Right atrium auricular region (tissue), 2 donors: Measurements from ENCODE around the gene LRP6. TPM values are rescaled to one million over a fixed set of nuclear protein-coding genes. Genes with fewer than 3 reads are reported as not detected.

Source experiments
- DNase-seq: peaks from one replicate; pipeline ENCODE4 v3.0.0-alpha.2; 2019; ENCODE audit warnings: low spot score
- H3K27ac ChIP-seq, 2 donors: fragments of 200-600 bp; sonication (generic); 1 replicate in 1 of 2; 2 replicates in 1 of 2; pipeline ENCODE4 v1.5.1; 2016 to 2019
- H3K27me3 ChIP-seq, 2 donors: fragments of 200-600 bp; sonication (generic); one replicate each; pipeline versions ENCODE4 v1.5.1 to v1.6.0; 2017 to 2019
- H3K36me3 ChIP-seq: fragments of 200-600 bp; sonication (generic); one replicate; pipeline ENCODE4 v1.5.1; 2016
- H3K4me1 ChIP-seq, 2 donors: fragments of 200-600 bp; sonication (generic); one replicate each; pipeline versions ENCODE4 v1.5.1 to v1.6.0; 2017 to 2019
- H3K4me3 ChIP-seq, 2 donors: fragments of 200-600 bp; sonication (generic); 1 replicate in 1 of 2; 2 replicates in 1 of 2; pipeline ENCODE4 v1.5.1; 2017 to 2019; ENCODE audit warnings: mild to moderate bottlenecking in 1 of 2, moderate library complexity in 1 of 2
- H3K9me3 ChIP-seq, 2 donors: fragments of 200-600 bp; sonication (generic); one replicate each; pipeline ENCODE4 v1.5.1; 2019
- total RNA-seq, 2 donors: library from RNA; depleted of rRNA; stranded (reverse); fragments of >200 nt; gene quantifications; one replicate each; pipeline ENCODE4 v1.1.0, GENCODE V29; 2016
- TF ChIP-seq, protein P1 (sequence below), 2 donors: fragments of 200-600 bp; sonication (generic); IDR thresholded peaks; one replicate each; pipeline ENCODE4 v1.5.1; 2019; ENCODE audit warnings: antibody characterized with exemption in 2 of 2

The LRP6 gene
- total RNA-seq, 2 donors from 2014 or later = 16.5 to 21.3 TPM

- DNase-seq = no peak
- Histone ChIP-seq H3K36me3 (no peaks in the 10 kb centered on the region), H3K4me1 (no peaks in the 10 kb centered on the region), H3K9me3 (no peaks in the 10 kb centered on the region), H3K27me3 (no peaks in the 10 kb centered on the region), H3K27ac (no peak overlapping the region), H3K4me3 (no peak overlapping the region)
- TF ChIP-seq, protein P1, sequence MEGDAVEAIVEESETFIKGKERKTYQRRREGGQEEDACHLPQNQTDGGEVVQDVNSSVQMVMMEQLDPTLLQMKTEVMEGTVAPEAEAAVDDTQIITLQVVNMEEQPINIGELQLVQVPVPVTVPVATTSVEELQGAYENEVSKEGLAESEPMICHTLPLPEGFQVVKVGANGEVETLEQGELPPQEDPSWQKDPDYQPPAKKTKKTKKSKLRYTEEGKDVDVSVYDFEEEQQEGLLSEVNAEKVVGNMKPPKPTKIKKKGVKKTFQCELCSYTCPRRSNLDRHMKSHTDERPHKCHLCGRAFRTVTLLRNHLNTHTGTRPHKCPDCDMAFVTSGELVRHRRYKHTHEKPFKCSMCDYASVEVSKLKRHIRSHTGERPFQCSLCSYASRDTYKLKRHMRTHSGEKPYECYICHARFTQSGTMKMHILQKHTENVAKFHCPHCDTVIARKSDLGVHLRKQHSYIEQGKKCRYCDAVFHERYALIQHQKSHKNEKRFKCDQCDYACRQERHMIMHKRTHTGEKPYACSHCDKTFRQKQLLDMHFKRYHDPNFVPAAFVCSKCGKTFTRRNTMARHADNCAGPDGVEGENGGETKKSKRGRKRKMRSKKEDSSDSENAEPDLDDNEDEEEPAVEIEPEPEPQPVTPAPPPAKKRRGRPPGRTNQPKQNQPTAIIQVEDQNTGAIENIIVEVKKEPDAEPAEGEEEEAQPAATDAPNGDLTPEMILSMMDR (IDR thresholded peaks at IDR 0.05) = no peak
Observed at GRCh38 chr12:12202747-12203146, 64.1 kb downstream of the LRP6 start.

DNA sequence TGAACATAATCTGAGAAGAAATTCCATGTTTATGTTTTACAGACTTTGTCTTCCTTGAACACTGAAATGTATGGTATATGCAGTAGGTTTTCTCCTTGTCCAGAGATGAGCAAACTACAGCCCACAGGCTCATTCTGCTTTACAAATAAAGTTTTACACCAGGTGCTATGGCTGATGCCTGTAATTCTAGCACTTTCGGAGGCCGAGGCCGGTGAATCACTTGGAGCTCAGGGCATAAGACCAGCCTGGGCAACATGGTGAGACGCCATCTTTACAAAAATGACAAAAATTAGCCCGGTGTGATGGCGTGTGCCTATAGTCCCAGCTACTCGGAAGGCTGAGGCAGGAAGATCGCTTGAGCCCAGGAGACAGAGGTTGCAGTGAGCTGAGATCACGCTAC, 64.7 kb downstream of the LRP6 start:
- Histone ChIP-seq H3K36me3 (no peaks in the 10 kb centered on the region), H3K4me3 (no peak overlapping the region), H3K9me3 (no peaks in the 10 kb centered on the region), H3K27ac (no peak overlapping the region), H3K27me3 (no peaks in the 10 kb centered on the region), H3K4me1 (no peaks in the 10 kb centered on the region)
- TF ChIP-seq, protein P1 (IDR thresholded peaks at IDR 0.05) = no peak
- DNase-seq = no peak

- Histone ChIP-seq H3K27ac (peak overlapping the region in 1 of 2 donors; percentile 8), H3K4me1 (no peaks in the 10 kb centered on the region), H3K9me3 (no peaks in the 10 kb centered on the region), H3K36me3 (no peaks in the 10 kb centered on the region), H3K27me3 (no peaks in the 10 kb centered on the region), H3K4me3 (no peak overlapping the region)
- DNase-seq = no peak
- TF ChIP-seq, protein P1 (IDR thresholded peaks at IDR 0.05) = no peak
Observed at GRCh38 chr12:12201274-12201758, 65.5 kb downstream of the LRP6 start.

- Histone ChIP-seq H3K4me1 (no peaks in the 10 kb centered on the region), H3K27ac (no peak overlapping the region), H3K9me3 (no peaks in the 10 kb centered on the region), H3K27me3 (no peaks in the 10 kb centered on the region), H3K4me3 (no peak overlapping the region), H3K36me3 (no peaks in the 10 kb centered on the region)
- TF ChIP-seq, protein P1 (IDR thresholded peaks at IDR 0.05) = no peak
- no peak for DNase-seq
Observed at GRCh38 chr12:12200363-12200762, 66.5 kb downstream of the LRP6 start.

- no peak for DNase-seq
- no peak overlapping the region for H3K4me3 ChIP-seq
- no peaks in the 10 kb centered on the region for H3K4me1 ChIP-seq
- H3K27me3 ChIP-seq = no peaks in the 10 kb centered on the region
- TF ChIP-seq, protein P1 (IDR thresholded peaks at IDR 0.05) = no peak
- no peaks in the 10 kb centered on the region for H3K36me3 ChIP-seq
- H3K9me3 ChIP-seq = no peaks in the 10 kb centered on the region
- no peak overlapping the region for H3K27ac ChIP-seq
Observed at GRCh38 chr12:12198124-12198523, 68.7 kb downstream of the LRP6 start.

- Histone ChIP-seq H3K4me1 (no peaks in the 10 kb centered on the region), H3K4me3 (no peak overlapping the region), H3K27ac (no peak overlapping the region), H3K9me3 (no peaks in the 10 kb centered on the region), H3K36me3 (no peaks in the 10 kb centered on the region), H3K27me3 (no peaks in the 10 kb centered on the region)
- no peak for DNase-seq
- TF ChIP-seq, protein P1 (IDR thresholded peaks at IDR 0.05) = no peak
Observed at GRCh38 chr12:12197128-12197527, 69.7 kb downstream of the LRP6 start.
